ENCODE results near the gene ANKRD39.
A peak's percentile ranks its signal among the peaks of the same experiment; 100 is the strongest.
"Not testable (repeated sequence)": the region's sequence is repeated elsewhere in the genome, so short reads cannot be mapped to it uniquely, and the experiment has no call there.

The ANKRD39 gene

GRCh38 chr2:96870626-96871255 lies 12.9 kb upstream of the ANKRD39 start:
- peak; percentile 71 for DNase-seq

GRCh38 chr2:96869822-96870625 lies 12.2 kb upstream of the ANKRD39 start, which contains the start of gene SEMA4C:
Gene SEMA4C (minus strand): TSS chr2:96870080. CDS start chr2:96867886, 2,194 bp downstream.
- DNase-seq = peak; percentile 50

- DNase-seq = peak; percentile 32
Observed at GRCh38 chr2:96869281-96869821, 11.5 kb upstream of the ANKRD39 start.

GRCh38 chr2:96868555-96869280 lies 10.9 kb upstream of the ANKRD39 start:
- DNase-seq = peak; percentile 71

- no peak for DNase-seq
Observed at GRCh38 chr2:96867756-96868554, 10.1 kb upstream of the ANKRD39 start.

GRCh38 chr2:96866986-96867755 lies 9.4 kb upstream of the ANKRD39 start:
- no peak for DNase-seq

GRCh38 chr2:96866586-96866985 lies 8.8 kb upstream of the ANKRD39 start:
- DNase-seq = no peak

GRCh38 chr2:96866149-96866548 lies 8.3 kb upstream of the ANKRD39 start:
- no peak for DNase-seq

- DNase-seq = no peak
Observed at GRCh38 chr2:96865654-96866053, 7.8 kb upstream of the ANKRD39 start.

GRCh38 chr2:96864343-96865091 lies 6.7 kb upstream of the ANKRD39 start:
- no peak for DNase-seq

- DNase-seq = no peak
Observed at GRCh38 chr2:96863575-96864342, 5.9 kb upstream of the ANKRD39 start.

GRCh38 chr2:96863056-96863455 lies 5.2 kb upstream of the ANKRD39 start:
- not testable (repeated sequence) for DNase-seq

- DNase-seq = no peak
Observed at GRCh38 chr2:96861074-96861473, 3.3 kb upstream of the ANKRD39 start.

GRCh38 chr2:96860065-96861029 lies 2.5 kb upstream of the ANKRD39 start:
- no peak for DNase-seq

- DNase-seq = no peak
Observed at GRCh38 chr2:96859681-96860064, 1.9 kb upstream of the ANKRD39 start.

- no peak for DNase-seq
Observed at GRCh38 chr2:96859099-96859649, 1.4 kb upstream of the ANKRD39 start.

GRCh38 chr2:96856776-96857666 lies 795 bp downstream of the ANKRD39 start:
- DNase-seq = peak; percentile 56

Data from NCI-H345 (cell line).